HepG2 (cell line): ENCODE results near the gene PGP. TPM values are rescaled to one million over a fixed set of nuclear protein-coding genes. Genes with fewer than 3 reads are reported as not detected.

ENCODE experiments used
- DNMT1 ChIP-seq: sonication (generic); formaldehyde crosslinking; IDR thresholded peaks from 2 replicates; pipeline ENCODE4 v1.5.1; 2020; ENCODE audit warnings: mild to moderate bottlenecking, missing genetic modification reagents
- ETV5 ChIP-seq: IDR thresholded peaks from 2 replicates; pipeline ENCODE4 v1.6.1; 2018; ENCODE audit warnings: missing biosample characterization, missing genetic modification reagents, inconsistent platforms, borderline replicate concordance
- FOXA3 ChIP-seq: IDR thresholded peaks from 2 replicates; pipeline ENCODE4 v1.6.1; 2016; ENCODE audit warnings: missing genetic modification reagents, missing compliant biosample characterization
- FOXK1 ChIP-seq: sonication (generic); formaldehyde crosslinking; IDR thresholded peaks from 2 replicates; pipeline ENCODE4 v1.4.0; 2020; ENCODE audit warnings: low read depth, missing genetic modification reagents, borderline replicate concordance
- NBN ChIP-seq: fragments of 450-650 bp; conservative IDR thresholded peaks from 2 replicates; pipeline ENCODE4 v1.6.1; 2017
- NFAT5 ChIP-seq: sonication (generic); formaldehyde crosslinking; IDR thresholded peaks from 2 replicates; pipeline ENCODE4 v1.4.0; 2020; ENCODE audit warnings: missing genetic modification reagents
- POLR2A ChIP-seq, 2 experiments: IDR thresholded peaks; 2 replicates each; pipeline ENCODE4 v1.6.1; 2011; ENCODE audit warnings: low read depth in 2 of 2, low read length in 2 of 2, mild to moderate bottlenecking in 1 of 2, moderate library complexity in 1 of 2; ENCODE audit not compliant: insufficient read depth in 1 of 2
- REL ChIP-seq: sonication (generic); formaldehyde crosslinking; conservative IDR thresholded peaks from 2 replicates; pipeline ENCODE4 v1.8.0; 2022; ENCODE audit warnings: mild to moderate bottlenecking, missing genetic modification reagents, moderate library complexity
- SMC3 ChIP-seq: IDR thresholded peaks from 2 replicates; pipeline ENCODE4 v1.6.1; 2011; ENCODE audit warnings: low read length, improper control_type of control experiment
- SNAI1 ChIP-seq: sonication (generic); formaldehyde crosslinking; IDR thresholded peaks from 2 replicates; pipeline ENCODE4 v1.5.0; 2020; ENCODE audit warnings: mild to moderate bottlenecking, missing genetic modification reagents, borderline replicate concordance
- SP1 ChIP-seq, 2 experiments: fragments of 450-650 bp in 1 of 2; sonication (generic) in 1 of 2; formaldehyde crosslinking in 1 of 2; IDR thresholded peaks; 2 replicates each; pipeline versions ENCODE4 v1.4.0 to v1.6.1; 2016 to 2020; ENCODE audit warnings: missing genetic modification reagents in 1 of 2
- ZBTB49 ChIP-seq: sonication (generic); formaldehyde crosslinking; IDR thresholded peaks from 2 replicates; pipeline ENCODE4 v1.4.0; 2020; ENCODE audit warnings: missing genetic modification reagents, borderline replicate concordance
- ZIK1 ChIP-seq: sonication (generic); formaldehyde crosslinking; IDR thresholded peaks from 2 replicates; pipeline ENCODE4 v1.5.0; 2020; ENCODE audit warnings: mild to moderate bottlenecking, low read depth, missing genetic modification reagents, borderline replicate concordance
- ZNF501 ChIP-seq: sonication (generic); formaldehyde crosslinking; IDR thresholded peaks from 2 replicates; pipeline ENCODE4 v1.5.1; 2020; ENCODE audit warnings: mild to moderate bottlenecking, moderate library complexity, missing genetic modification reagents
- ZNF562 ChIP-seq: sonication (generic); formaldehyde crosslinking; IDR thresholded peaks from 2 replicates; pipeline ENCODE4 v1.8.0; 2022; ENCODE audit warnings: missing genetic modification reagents, borderline replicate concordance
- ZNF772 ChIP-seq: sonication (generic); formaldehyde crosslinking; IDR thresholded peaks from 2 replicates; pipeline ENCODE4 v1.5.0; 2020; ENCODE audit warnings: mild to moderate bottlenecking, missing genetic modification reagents
- ZNF841 ChIP-seq: sonication (generic); formaldehyde crosslinking; IDR thresholded peaks from 2 replicates; pipeline ENCODE4 v1.8.1; 2023; ENCODE audit warnings: missing genetic modification reagents, borderline replicate concordance
- polyA plus RNA-seq, 8 experiments: library from polyadenylated mRNA; depleted of rRNA in 3 of 8; stranded (reverse) in 7 of 8; unstranded in 1 of 8; fragments of >200 nt; fragmentation: Illumina TruSeq in 4 of 8; extraction: Trizol in 4 of 8; gene quantifications; 2 replicates each; pipeline versions ENCODE4 v1.2.1 to v1.2.3, GENCODE V29; 2011 to 2016; ENCODE audit warnings: low read depth in 4 of 8, missing spikeins in 1 of 8, mixed read lengths in 1 of 8; ENCODE audit not compliant: insufficient read depth in 1 of 8
- total RNA-seq, 5 experiments: library from RNA; depleted of rRNA; stranded (reverse); fragments of >200 nt; fragmentation: Illumina TruSeq; extraction: Trizol; gene quantifications; 2 replicates each; pipeline ENCODE4 v1.2.3, GENCODE V29; 2016; ENCODE audit warnings: low read depth in 1 of 5
- TF ChIP-seq, protein P1 (sequence below): sonication (generic); formaldehyde crosslinking; IDR thresholded peaks from 2 replicates; pipeline ENCODE4 v1.8.1; 2023; ENCODE audit warnings: missing genetic modification reagents, inconsistent platforms, borderline replicate concordance
- TF ChIP-seq, protein P2 (sequence below): sonication (generic); formaldehyde crosslinking; IDR thresholded peaks from 2 replicates; pipeline ENCODE4 v1.5.0; 2020; ENCODE audit warnings: missing genetic modification reagents

PGP gene
- total and polyA plus RNA-seq, 2 of the 13 experiments (the other 11 are each of a cell fraction or from before 2014, with no cell fraction given) = 7.3 to 18.3 TPM

DNA sequence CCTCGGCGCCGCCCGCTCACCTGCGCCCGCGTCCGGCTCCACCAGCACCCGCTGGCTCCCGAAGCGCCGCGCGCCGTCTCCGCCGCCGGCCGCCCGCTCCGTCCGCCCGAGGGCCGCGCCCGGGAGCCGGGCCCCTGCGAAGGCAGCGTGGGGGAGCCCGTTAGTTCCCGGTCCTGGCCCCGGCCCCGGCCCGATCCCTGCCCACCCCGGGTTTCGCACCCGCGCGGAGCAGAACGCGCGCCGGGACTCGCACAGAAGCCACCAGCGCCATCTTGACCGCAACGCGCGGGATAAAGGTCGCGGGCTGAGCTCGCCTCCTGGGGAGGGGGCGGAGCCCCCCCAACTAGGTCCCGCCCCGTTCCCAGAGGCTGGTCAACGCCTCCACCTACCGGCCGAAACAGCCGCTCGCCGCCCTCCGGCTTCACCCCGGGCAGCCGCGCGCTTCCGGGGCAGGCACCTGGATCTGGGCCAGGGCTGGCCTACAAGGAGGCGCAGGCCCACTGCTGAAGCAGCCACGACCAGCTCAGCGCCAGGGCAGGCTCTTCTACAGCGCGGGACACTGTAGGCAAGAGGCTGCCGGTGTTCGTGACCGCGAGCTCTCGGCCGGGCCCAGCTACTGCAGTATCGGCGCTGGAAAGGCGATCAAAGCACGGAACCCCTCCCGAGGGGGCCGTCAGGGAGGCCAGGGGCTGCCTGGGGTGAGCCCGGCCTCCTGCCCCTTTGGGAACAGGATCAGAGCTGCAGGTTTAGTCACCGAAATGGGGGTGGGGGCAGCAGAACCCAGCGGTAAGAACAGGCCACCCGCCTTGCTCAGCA lies 36.9 kb upstream of the PGP start, which contains the start of gene ECI1 (continued):
- no peak for TF ChIP-seq ZBTB49
- TF ChIP-seq ZNF772 (CRISPR knock-in tag) = peak; percentile 90; the same call in 1 of the 2 replicates
- TF ChIP-seq DNMT1 (CRISPR knock-in tag) = no peak
- no peak; the same call in 1 of the 2 replicates for TF ChIP-seq SMC3
- TF ChIP-seq FOXK1 (CRISPR knock-in tag) = no peak; the same call in 1 of the 2 replicates
- TF ChIP-seq ZIK1 (CRISPR knock-in tag) = no peak; the same call in 1 of the 2 replicates
- TF ChIP-seq NBN = no peak
- 0 out of 2 replicates have a peak, but pooled peaks have one; percentile 56 for TF ChIP-seq SNAI1 (CRISPR knock-in tag)
- TF ChIP-seq, protein P1, sequence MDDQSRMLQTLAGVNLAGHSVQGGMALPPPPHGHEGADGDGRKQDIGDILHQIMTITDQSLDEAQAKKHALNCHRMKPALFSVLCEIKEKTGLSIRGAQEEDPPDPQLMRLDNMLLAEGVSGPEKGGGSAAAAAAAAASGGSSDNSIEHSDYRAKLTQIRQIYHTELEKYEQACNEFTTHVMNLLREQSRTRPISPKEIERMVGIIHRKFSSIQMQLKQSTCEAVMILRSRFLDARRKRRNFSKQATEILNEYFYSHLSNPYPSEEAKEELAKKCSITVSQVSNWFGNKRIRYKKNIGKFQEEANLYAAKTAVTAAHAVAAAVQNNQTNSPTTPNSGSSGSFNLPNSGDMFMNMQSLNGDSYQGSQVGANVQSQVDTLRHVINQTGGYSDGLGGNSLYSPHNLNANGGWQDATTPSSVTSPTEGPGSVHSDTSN (CRISPR knock-in tag) = no peak
- TF ChIP-seq NFAT5 (CRISPR knock-in tag) = no peak
- peak; percentile 89 for TF ChIP-seq REL (CRISPR knock-in tag)
- TF ChIP-seq ZNF841 (CRISPR knock-in tag) = 0 out of 2 replicates have a peak, but pooled peaks have one; percentile 70
- no peak; the same call in 1 of the 2 replicates for TF ChIP-seq ZNF562 (CRISPR knock-in tag)
- peak; percentile 89 for TF ChIP-seq ZNF501 (CRISPR knock-in tag)
- TF ChIP-seq ETV5 (CRISPR knock-in tag) = peak; percentile 98
- TF ChIP-seq, protein P2, sequence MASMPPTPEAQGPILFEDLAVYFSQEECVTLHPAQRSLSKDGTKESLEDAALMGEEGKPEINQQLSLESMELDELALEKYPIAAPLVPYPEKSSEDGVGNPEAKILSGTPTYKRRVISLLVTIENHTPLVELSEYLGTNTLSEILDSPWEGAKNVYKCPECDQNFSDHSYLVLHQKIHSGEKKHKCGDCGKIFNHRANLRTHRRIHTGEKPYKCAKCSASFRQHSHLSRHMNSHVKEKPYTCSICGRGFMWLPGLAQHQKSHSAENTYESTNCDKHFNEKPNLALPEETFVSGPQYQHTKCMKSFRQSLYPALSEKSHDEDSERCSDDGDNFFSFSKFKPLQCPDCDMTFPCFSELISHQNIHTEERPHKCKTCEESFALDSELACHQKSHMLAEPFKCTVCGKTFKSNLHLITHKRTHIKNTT (CRISPR knock-in tag) = no peak
- TF ChIP-seq FOXA3 (CRISPR knock-in tag) = peak; percentile 71; the same call in 1 of the 2 replicates
- peak; percentile 85 to 95 for TF ChIP-seq POLR2A (IDR thresholded peaks at IDR 0.05; ENCODE audit: insufficient read depth in 1 of 2, low read depth in 2 of 2, low read length in 2 of 2)
- TF ChIP-seq SP1 (IDR thresholded peaks at IDR 0.05) = no peak
- peak; percentile 86 for TF ChIP-seq SP1 (CRISPR knock-in tag; IDR thresholded peaks at IDR 0.05)
